ENCODE measurements around the gene PAOX.

Gene PAOX

GRCh38 chr10:133379801-133380666 is 972 bp downstream of the PAOX start:
- TF ChIP-seq GATA3 (IDR thresholded peaks at IDR 0.05; ENCODE audit: low read depth, low read length) (no peak), GATA2 (IDR thresholded peaks at IDR 0.05; ENCODE audit: low read depth, low read length) (no peak)

- TF ChIP-seq GATA3 (IDR thresholded peaks at IDR 0.05; ENCODE audit: low read depth, low read length), result no peak
- no peak for TF ChIP-seq GATA2 (IDR thresholded peaks at IDR 0.05; ENCODE audit: low read depth, low read length)
Observed at GRCh38 chr10:133381036-133381435, 2.0 kb downstream of the PAOX start.

GRCh38 chr10:133383551-133383950 is 4.5 kb downstream of the PAOX start:
- TF ChIP-seq GATA2 (IDR thresholded peaks at IDR 0.05; ENCODE audit: low read depth, low read length) (no peak), GATA3 (IDR thresholded peaks at IDR 0.05; ENCODE audit: low read depth, low read length) (no peak)

GRCh38 chr10:133384071-133384470 is 5.0 kb downstream of the PAOX start:
- TF ChIP-seq GATA2 (IDR thresholded peaks at IDR 0.05; ENCODE audit: low read depth, low read length) (no peak), GATA3 (IDR thresholded peaks at IDR 0.05; ENCODE audit: low read depth, low read length) (no peak)

GRCh38 chr10:133385214-133385613 is 6.2 kb downstream of the PAOX start:
- TF ChIP-seq GATA3 (IDR thresholded peaks at IDR 0.05; ENCODE audit: low read depth, low read length) (no peak), GATA2 (IDR thresholded peaks at IDR 0.05; ENCODE audit: low read depth, low read length) (no peak)

GRCh38 chr10:133388236-133388972 is 9.3 kb downstream of the PAOX start:
- TF ChIP-seq GATA2 (IDR thresholded peaks at IDR 0.05; ENCODE audit: low read depth, low read length) (no peak), GATA3 (IDR thresholded peaks at IDR 0.05; ENCODE audit: low read depth, low read length) (no peak)

GRCh38 chr10:133388973-133389818 is 10.1 kb downstream of the PAOX start:
- TF ChIP-seq GATA2 (IDR thresholded peaks at IDR 0.05; ENCODE audit: low read depth, low read length), result no peak
- no peak for TF ChIP-seq GATA3 (IDR thresholded peaks at IDR 0.05; ENCODE audit: low read depth, low read length)

- TF ChIP-seq GATA3 (IDR thresholded peaks at IDR 0.05; ENCODE audit: low read depth, low read length) (no peak), GATA2 (IDR thresholded peaks at IDR 0.05; ENCODE audit: low read depth, low read length) (no peak)
Observed at GRCh38 chr10:133390597-133391248, 11.7 kb downstream of the PAOX start.

- TF ChIP-seq GATA2 (IDR thresholded peaks at IDR 0.05; ENCODE audit: low read depth, low read length), result no peak
- no peak for TF ChIP-seq GATA3 (IDR thresholded peaks at IDR 0.05; ENCODE audit: low read depth, low read length)
Observed at GRCh38 chr10:133391249-133391635, 12.2 kb downstream of the PAOX start.

- no peak for TF ChIP-seq GATA2 (IDR thresholded peaks at IDR 0.05; ENCODE audit: low read depth, low read length)
- TF ChIP-seq GATA3 (IDR thresholded peaks at IDR 0.05; ENCODE audit: low read depth, low read length), result no peak
Observed at GRCh38 chr10:133391761-133392518, 12.9 kb downstream of the PAOX start.

- TF ChIP-seq GATA2 (IDR thresholded peaks at IDR 0.05; ENCODE audit: low read depth, low read length) (no peak), GATA3 (IDR thresholded peaks at IDR 0.05; ENCODE audit: low read depth, low read length) (no peak)
Observed at GRCh38 chr10:133393401-133394063, 14.5 kb downstream of the PAOX start.

GRCh38 chr10:133394064-133394663 is 15.1 kb downstream of the PAOX start, which contains the start of gene MTG1:
MTG1 (plus strand) TSS chr10:133394157; CDS start chr10:133394221, 64 bp downstream.
- TF ChIP-seq GATA3 (IDR thresholded peaks at IDR 0.05; ENCODE audit: low read depth, low read length) (no peak), GATA2 (IDR thresholded peaks at IDR 0.05; ENCODE audit: low read depth, low read length) (no peak)

All from SH-SY5Y (cell line).